Measurements from ENCODE around the gene BRINP3.

BRINP3 gene

GRCh38 chr1:190365283-190365682 lies 112.4 kb downstream of the BRINP3 start:
- no peaks in the 10 kb centered on the region for H3K9me3 ChIP-seq (ENCODE audit: low read length)
- no peaks in the 10 kb centered on the region for H3K9me2 ChIP-seq (ENCODE audit: low read depth, low read length)
- no peak overlapping the region for H3K27ac ChIP-seq (ENCODE audit: low read depth, low read length, poor library complexity, severe bottlenecking)
- no peaks in the 10 kb centered on the region for H3K79me2 ChIP-seq (ENCODE audit: insufficient read depth, low read length)
- H3K4me3 ChIP-seq (ENCODE audit: low read depth, low read length, poor library complexity, severe bottlenecking): no peak overlapping the region
- H3K27me3 ChIP-seq (ENCODE audit: insufficient read depth, low read length): no peaks in the 10 kb centered on the region
- H3K9ac ChIP-seq (ENCODE audit: low read length): no peak overlapping the region
- H2AFZ ChIP-seq (ENCODE audit: low read length): no peak overlapping the region
- no peaks in the 10 kb centered on the region for H3F3A ChIP-seq (ENCODE audit: insufficient read depth, low read length)
- no peaks in the 10 kb centered on the region for H4K20me1 ChIP-seq (ENCODE audit: insufficient read depth, low read length)
- H3K36me3 ChIP-seq (ENCODE audit: insufficient read depth, low read length): no peaks in the 10 kb centered on the region
- TF ChIP-seq EZH2 (IDR thresholded peaks at IDR 0.05; ENCODE audit: borderline replicate concordance, low read length) (no peak), CTCF (IDR thresholded peaks at IDR 0.05; ENCODE audit: low read length) (no peak)
- no peak overlapping the region for H3K4me2 ChIP-seq (ENCODE audit: low read length)
- no peaks in the 10 kb centered on the region for H3K4me1 ChIP-seq (ENCODE audit: insufficient read depth, low read length, severe bottlenecking)

- Histone ChIP-seq H3F3A (ENCODE audit: insufficient read depth, low read length) (no peaks in the 10 kb centered on the region), H3K9me2 (ENCODE audit: low read depth, low read length) (no peaks in the 10 kb centered on the region), H3K4me1 (ENCODE audit: insufficient read depth, low read length, severe bottlenecking) (no peaks in the 10 kb centered on the region), H3K4me3 (ENCODE audit: low read depth, low read length, poor library complexity, severe bottlenecking) (no peak overlapping the region), H3K9ac (ENCODE audit: low read length) (no peak overlapping the region), H3K9me3 (ENCODE audit: low read length) (no peaks in the 10 kb centered on the region), H3K36me3 (ENCODE audit: insufficient read depth, low read length) (no peaks in the 10 kb centered on the region), H4K20me1 (ENCODE audit: insufficient read depth, low read length) (no peaks in the 10 kb centered on the region), H2AFZ (ENCODE audit: low read length) (no peak overlapping the region), H3K27ac (ENCODE audit: low read depth, low read length, poor library complexity, severe bottlenecking) (no peak overlapping the region), H3K27me3 (ENCODE audit: insufficient read depth, low read length) (no peaks in the 10 kb centered on the region), H3K4me2 (ENCODE audit: low read length) (no peak overlapping the region), H3K79me2 (ENCODE audit: insufficient read depth, low read length) (no peaks in the 10 kb centered on the region)
- TF ChIP-seq EZH2 (IDR thresholded peaks at IDR 0.05; ENCODE audit: borderline replicate concordance, low read length) (no peak), CTCF (IDR thresholded peaks at IDR 0.05; ENCODE audit: low read length) (no peak)
These were observed 124.0 kb downstream of the BRINP3 start for GRCh38 chr1:190353538-190354101.

GRCh38 chr1:190344454-190344853 lies 133.2 kb downstream of the BRINP3 start:
- no peaks in the 10 kb centered on the region for H4K20me1 ChIP-seq (ENCODE audit: insufficient read depth, low read length)
- H3K9me3 ChIP-seq (ENCODE audit: low read length): no peaks in the 10 kb centered on the region
- H3K79me2 ChIP-seq (ENCODE audit: insufficient read depth, low read length): no peaks in the 10 kb centered on the region
- no peak overlapping the region for H2AFZ ChIP-seq (ENCODE audit: low read length)
- no peak overlapping the region for H3K4me3 ChIP-seq (ENCODE audit: low read depth, low read length, poor library complexity, severe bottlenecking)
- H3F3A ChIP-seq (ENCODE audit: insufficient read depth, low read length): no peaks in the 10 kb centered on the region
- no peak overlapping the region for H3K9ac ChIP-seq (ENCODE audit: low read length)
- no peak overlapping the region for H3K4me2 ChIP-seq (ENCODE audit: low read length)
- H3K36me3 ChIP-seq (ENCODE audit: insufficient read depth, low read length): no peaks in the 10 kb centered on the region
- no peaks in the 10 kb centered on the region for H3K27me3 ChIP-seq (ENCODE audit: insufficient read depth, low read length)
- no peak overlapping the region for H3K27ac ChIP-seq (ENCODE audit: low read depth, low read length, poor library complexity, severe bottlenecking)
- TF ChIP-seq EZH2 (IDR thresholded peaks at IDR 0.05; ENCODE audit: borderline replicate concordance, low read length) (no peak), CTCF (IDR thresholded peaks at IDR 0.05; ENCODE audit: low read length) (no peak)
- H3K4me1 ChIP-seq (ENCODE audit: insufficient read depth, low read length, severe bottlenecking): no peaks in the 10 kb centered on the region
- H3K9me2 ChIP-seq (ENCODE audit: low read depth, low read length): no peaks in the 10 kb centered on the region
